T-cell (primary cell): ENCODE data around the gene SAV1. TPM values are rescaled to one million over a fixed set of nuclear protein-coding genes. Genes with fewer than 3 reads are reported as not detected.

Experiments used
- ATAC-seq, 4 experiments: fragments of 200-7000 bp in 3 of 4; fragments of 150-1000 bp in 1 of 4; cut with Tn5 transposase; replicated peaks in 1 of 4; 1 replicate in 3 of 4; 2 replicates in 1 of 4; pipeline ENCODE4 v1.10.0; 2021; ENCODE audit warnings: moderate library complexity in 3 of 4, mild to moderate bottlenecking in 2 of 4, moderate number of reproducible peaks in 1 of 4
- CTCF ChIA-PET, 2 donors: fragments of 300-600 bp; sonication (Branson Sonifier 250); formaldehyde crosslinking; loops; one replicate each; lab custom pipeline; 2022; ENCODE audit warnings: antibody characterized with exemption in 2 of 2; lab: Charles Lee
- POLR2A ChIA-PET, 2 donors: fragments of 300-600 bp; sonication (Branson Sonifier 250); formaldehyde crosslinking; loops; one replicate each; lab custom pipeline; 2022; ENCODE audit warnings: antibody characterized with exemption in 2 of 2; lab: Charles Lee
- DNase-seq, 35 experiments: peaks; one replicate each; pipeline versions ENCODE4 v3.0.0 to v3.0.0-alpha.2; 2013 to 2023
- H3K27ac ChIP-seq: one replicate; pipeline ENCODE4 v1.5.1; 2013; ENCODE audit warnings: low read length
- H3K27me3 ChIP-seq, 2 experiments: replicated peaks in 1 of 2; 1 replicate in 1 of 2; 2 replicates in 1 of 2; pipeline versions ENCODE4 v1.6.1 to v1.7.0; 2013; ENCODE audit warnings: low read length in 1 of 2, mixed read lengths in 1 of 2; ENCODE audit not compliant: control insufficient read depth in 2 of 2, insufficient read depth in 2 of 2; ENCODE audit errors: extremely low read depth in 1 of 2
- H3K36me3 ChIP-seq, 2 donors: 1 replicate in 1 of 2; 2 replicates in 1 of 2; pipeline versions ENCODE4 v1.6.1 to v1.7.0; 2013; ENCODE audit warnings: low read length in 1 of 2; ENCODE audit not compliant: control insufficient read depth in 2 of 2, insufficient read depth in 1 of 2; ENCODE audit errors: extremely low read depth in 1 of 2
- H3K4me1 ChIP-seq, 2 experiments: 1 replicate in 1 of 2; 2 replicates in 1 of 2; pipeline versions ENCODE4 v1.6.1 to v1.7.0; 2013; ENCODE audit warnings: low read length in 2 of 2, mixed read lengths in 1 of 2; ENCODE audit not compliant: insufficient read depth in 2 of 2, control insufficient read depth in 1 of 2; ENCODE audit errors: extremely low read depth in 1 of 2
- H3K4me3 ChIP-seq, 2 donors: 1 replicate in 1 of 2; 2 replicates in 1 of 2; pipeline versions ENCODE4 v1.5.1 to v1.7.0; 2013; ENCODE audit warnings: mild to moderate bottlenecking in 2 of 2, low read length in 1 of 2, moderate library complexity in 1 of 2; ENCODE audit not compliant: control insufficient read depth in 1 of 2; ENCODE audit errors: extremely low read depth in 1 of 2
- H3K9me3 ChIP-seq: 2 replicates; pipeline ENCODE4 v1.7.0; 2013
- H3K27ac Mint-ChIP-seq, 2 donors: one replicate each; pipeline ENCODE4 v1.8.0; 2020 to 2021; ENCODE audit warnings: mild to moderate bottlenecking in 2 of 2, mixed read lengths in 2 of 2
- H3K27me3 Mint-ChIP-seq, 2 donors: one replicate each; pipeline ENCODE4 v1.8.0; 2021 to 2022; ENCODE audit warnings: mixed read lengths in 2 of 2
- H3K36me3 Mint-ChIP-seq: one replicate; pipeline ENCODE4 v1.8.0; 2021; ENCODE audit warnings: mixed read lengths
- H3K4me1 Mint-ChIP-seq, 3 donors: one replicate each; pipeline ENCODE4 v1.8.0; 2020 to 2022; ENCODE audit warnings: mixed read lengths in 3 of 3, mild to moderate bottlenecking in 1 of 3
- H3K4me3 Mint-ChIP-seq, 3 donors: one replicate each; pipeline ENCODE4 v1.8.0; 2020 to 2022; ENCODE audit warnings: mild to moderate bottlenecking in 3 of 3, mixed read lengths in 3 of 3, moderate library complexity in 3 of 3
- H3K9me3 Mint-ChIP-seq, 3 donors: one replicate each; pipeline ENCODE4 v1.8.0; 2020 to 2022; ENCODE audit warnings: mixed read lengths in 3 of 3
- WGBS: methylation state at CpG from one replicate; pipeline ENCODE4 v1.1.5; 2013; ENCODE audit warnings: missing lambda C conversion rate; ENCODE audit not compliant: insufficient coverage; 5-methylcytosine and 5-hydroxymethylcytosine counted together
- total RNA-seq, 35 experiments: library from RNA in 6 of 35; stranded (reverse) in 6 of 35; fragments of 120-200 nt in 1 of 35; gene quantifications; one replicate each; pipeline versions ENCODE4 v1.2.1 to v1.2.4 and lab custom pipeline; 2013 to 2026

The SAV1 gene
- total RNA-seq, 5 donors from 2014 or later (not counting 1 experiment from before 2014, with no cell fraction given), result 9.1 to 12.2 (median 11.1) TPM

- H3K36me3 Mint-ChIP-seq, result peaks cover 16% of the 10 kb centered on the region
- no peak overlapping the region for H3K4me3 ChIP-seq
- no peaks in the 10 kb centered on the region for H3K27me3 ChIP-seq
- POLR2A ChIA-PET, result interaction anchor here in 1 of 2 donors (0.6 kb wide), 2 partner anchors 9 to 594 kb away, joined by 3 to 4 read pairs; no protein-coding TSS in a partner anchor
- no peak overlapping the region for H3K27ac Mint-ChIP-seq
- H3K4me1 Mint-ChIP-seq, result no peaks in the 10 kb centered on the region
- 67% methylated on average over 1 of the region's 8 CpGs for WGBS
- H3K9me3 ChIP-seq, result no peaks in the 10 kb centered on the region
- H3K4me3 Mint-ChIP-seq, result no peak overlapping the region
- H3K36me3 ChIP-seq, result no peaks in the 10 kb centered on the region
- no peaks in the 10 kb centered on the region for H3K9me3 Mint-ChIP-seq
- DNase-seq, result no peak
- no peak overlapping the region for H3K27ac ChIP-seq
- CTCF ChIA-PET, result interaction anchor here (0.7 to 0.8 kb wide), 3 partner anchors 183 kb away, joined by 3 to 4 read pairs (median 4); no protein-coding TSS in a partner anchor
- no peaks in the 10 kb centered on the region for H3K27me3 Mint-ChIP-seq
- H3K4me1 ChIP-seq, result no peaks in the 10 kb centered on the region
- no peak for ATAC-seq
Observed at GRCh38 chr14:50594577-50595316, 73.4 kb downstream of the SAV1 start.

GRCh38 chr14:50590464-50590863 lies 77.6 kb downstream of the SAV1 start:
- no peak for DNase-seq
- Histone ChIP-seq H3K4me3 (no peak overlapping the region), H3K27ac (no peak overlapping the region), H3K4me1 (no peaks in the 10 kb centered on the region), H3K27me3 (no peaks in the 10 kb centered on the region), H3K36me3 (no peaks in the 10 kb centered on the region), H3K9me3 (no peaks in the 10 kb centered on the region)
- WGBS, result no CpG with 5 or more reads among the region's 2 CpGs
- Mint-ChIP-seq H3K27me3 (no peaks in the 10 kb centered on the region), H3K9me3 (no peaks in the 10 kb centered on the region), H3K4me1 (no peaks in the 10 kb centered on the region), H3K27ac (no peak overlapping the region), H3K4me3 (no peak overlapping the region), H3K36me3 (peaks cover 19% of the 10 kb centered on the region)
- ChIA-PET POLR2A (no interaction called here), CTCF (no interaction called here)
- no peak for ATAC-seq

Other genes starting within 250 kb of the SAV1 start
- 10 to 100 TPM; 33.5 to 48.2 (median 44.6) TPM for gene MAP4K5, start 135.7 kb downstream of the SAV1 start, total RNA-seq
- 1 to 10 TPM; 1.2 to 3.2 (median 2.1) TPM for gene ATL1, start 108.2 kb downstream of the SAV1 start, total RNA-seq
- gene NIN, start 162.9 kb upstream of the SAV1 start, total RNA-seq, result 100 to 1,000 TPM in 3 of 5 donors, 10 to 100 TPM in 2; 92.8 to 141 (median 106) TPM
- gene ABHD12B, start 203.7 kb upstream of the SAV1 start, total RNA-seq, result not detected